B cell (primary cell): ENCODE results near the gene PRKCA.

Experiments
- EZH2 ChIP-seq: IDR thresholded peaks from 2 replicates; pipeline ENCODE4 v1.6.1; 2012; ENCODE audit warnings: borderline replicate concordance, low read depth, mild to moderate bottlenecking, moderate library complexity, low read length; ENCODE audit not compliant: insufficient read depth, poor library complexity, severe bottlenecking
- TF ChIP-seq, protein P1 (sequence below): fragments of 200-600 bp; IDR thresholded peaks from one replicate; pipeline ENCODE4 v1.8.0; 2022; ENCODE audit warnings: antibody characterized with exemption, mild to moderate bottlenecking

DNA sequence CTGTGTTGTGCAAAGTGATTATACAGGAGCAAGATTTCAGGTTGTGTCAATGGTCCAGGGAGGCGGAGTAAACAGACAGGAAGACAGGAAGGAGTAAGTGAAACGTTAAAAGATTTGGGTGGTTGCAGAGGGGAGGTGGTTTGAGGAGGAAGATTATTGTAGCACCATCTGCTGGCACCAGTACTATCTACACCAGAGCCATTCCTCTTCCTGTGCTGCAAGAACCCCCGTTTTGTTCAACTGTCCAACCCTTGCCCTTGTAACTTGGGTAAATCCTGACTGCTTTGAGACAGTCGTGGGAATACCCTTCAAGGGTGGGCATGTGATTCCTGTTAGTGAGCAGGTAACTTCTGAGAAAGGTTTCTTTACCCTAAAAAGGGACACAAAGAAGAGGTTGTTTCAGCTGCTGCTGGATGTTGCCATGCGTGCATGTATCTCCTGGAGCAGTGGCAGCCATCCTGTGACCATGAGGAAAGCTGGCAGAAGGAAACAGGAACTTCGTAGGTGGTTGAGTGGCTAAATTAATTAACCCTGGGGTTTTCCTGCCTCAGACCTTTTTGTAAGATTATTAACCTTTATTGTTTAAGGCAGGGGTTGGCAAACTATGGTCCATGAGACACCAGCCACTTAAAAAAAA is 124.1 kb downstream of the PRKCA start:
- TF ChIP-seq EZH2 = no peak
- TF ChIP-seq, protein P1, sequence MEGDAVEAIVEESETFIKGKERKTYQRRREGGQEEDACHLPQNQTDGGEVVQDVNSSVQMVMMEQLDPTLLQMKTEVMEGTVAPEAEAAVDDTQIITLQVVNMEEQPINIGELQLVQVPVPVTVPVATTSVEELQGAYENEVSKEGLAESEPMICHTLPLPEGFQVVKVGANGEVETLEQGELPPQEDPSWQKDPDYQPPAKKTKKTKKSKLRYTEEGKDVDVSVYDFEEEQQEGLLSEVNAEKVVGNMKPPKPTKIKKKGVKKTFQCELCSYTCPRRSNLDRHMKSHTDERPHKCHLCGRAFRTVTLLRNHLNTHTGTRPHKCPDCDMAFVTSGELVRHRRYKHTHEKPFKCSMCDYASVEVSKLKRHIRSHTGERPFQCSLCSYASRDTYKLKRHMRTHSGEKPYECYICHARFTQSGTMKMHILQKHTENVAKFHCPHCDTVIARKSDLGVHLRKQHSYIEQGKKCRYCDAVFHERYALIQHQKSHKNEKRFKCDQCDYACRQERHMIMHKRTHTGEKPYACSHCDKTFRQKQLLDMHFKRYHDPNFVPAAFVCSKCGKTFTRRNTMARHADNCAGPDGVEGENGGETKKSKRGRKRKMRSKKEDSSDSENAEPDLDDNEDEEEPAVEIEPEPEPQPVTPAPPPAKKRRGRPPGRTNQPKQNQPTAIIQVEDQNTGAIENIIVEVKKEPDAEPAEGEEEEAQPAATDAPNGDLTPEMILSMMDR = no peak
